ENCODE data around the gene DHX15. TPM values are rescaled to one million over a fixed set of nuclear protein-coding genes. Genes with fewer than 3 reads are reported as not detected.

Gene DHX15
- total RNA-seq, 4 donors from 2014 or later: 106 to 125 (median 119) TPM

DNA sequence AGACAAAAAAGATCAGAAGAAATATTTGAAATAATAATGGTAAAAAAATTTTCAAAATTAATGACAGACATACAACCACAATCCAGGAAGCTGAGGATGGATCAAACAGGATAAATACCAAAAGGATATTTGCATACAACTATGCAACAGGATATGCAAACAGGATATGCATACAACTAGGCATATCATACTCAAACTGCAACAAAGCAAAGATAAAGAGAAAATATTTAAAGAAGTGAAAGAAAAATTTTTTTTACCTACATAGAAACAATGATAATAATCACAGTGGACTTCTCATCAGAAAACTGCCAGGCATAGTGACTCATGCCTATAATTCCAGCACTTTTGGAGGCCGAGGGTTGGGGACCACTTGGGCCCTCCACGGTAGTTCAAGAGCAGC is 11.3 kb upstream of the DHX15 start:
- intact Hi-C loops (cut with DNase I; ENCODE audit: low total_unique reads): no loop called here
- TF ChIP-seq, protein P1, sequence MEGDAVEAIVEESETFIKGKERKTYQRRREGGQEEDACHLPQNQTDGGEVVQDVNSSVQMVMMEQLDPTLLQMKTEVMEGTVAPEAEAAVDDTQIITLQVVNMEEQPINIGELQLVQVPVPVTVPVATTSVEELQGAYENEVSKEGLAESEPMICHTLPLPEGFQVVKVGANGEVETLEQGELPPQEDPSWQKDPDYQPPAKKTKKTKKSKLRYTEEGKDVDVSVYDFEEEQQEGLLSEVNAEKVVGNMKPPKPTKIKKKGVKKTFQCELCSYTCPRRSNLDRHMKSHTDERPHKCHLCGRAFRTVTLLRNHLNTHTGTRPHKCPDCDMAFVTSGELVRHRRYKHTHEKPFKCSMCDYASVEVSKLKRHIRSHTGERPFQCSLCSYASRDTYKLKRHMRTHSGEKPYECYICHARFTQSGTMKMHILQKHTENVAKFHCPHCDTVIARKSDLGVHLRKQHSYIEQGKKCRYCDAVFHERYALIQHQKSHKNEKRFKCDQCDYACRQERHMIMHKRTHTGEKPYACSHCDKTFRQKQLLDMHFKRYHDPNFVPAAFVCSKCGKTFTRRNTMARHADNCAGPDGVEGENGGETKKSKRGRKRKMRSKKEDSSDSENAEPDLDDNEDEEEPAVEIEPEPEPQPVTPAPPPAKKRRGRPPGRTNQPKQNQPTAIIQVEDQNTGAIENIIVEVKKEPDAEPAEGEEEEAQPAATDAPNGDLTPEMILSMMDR (IDR thresholded peaks at IDR 0.05): no peak
- no peak for TF ChIP-seq POLR2A (IDR thresholded peaks at IDR 0.05)
- 81 to 95% methylated on average over 2 of the region's 2 CpGs for WGBS, 2 donors
- no peak for DNase-seq (ENCODE audit: low spot score in 2 of 2)
- H3K4me3 ChIP-seq (ENCODE audit: low read depth, poor library complexity, severe bottlenecking): no peak overlapping the region

DNA sequence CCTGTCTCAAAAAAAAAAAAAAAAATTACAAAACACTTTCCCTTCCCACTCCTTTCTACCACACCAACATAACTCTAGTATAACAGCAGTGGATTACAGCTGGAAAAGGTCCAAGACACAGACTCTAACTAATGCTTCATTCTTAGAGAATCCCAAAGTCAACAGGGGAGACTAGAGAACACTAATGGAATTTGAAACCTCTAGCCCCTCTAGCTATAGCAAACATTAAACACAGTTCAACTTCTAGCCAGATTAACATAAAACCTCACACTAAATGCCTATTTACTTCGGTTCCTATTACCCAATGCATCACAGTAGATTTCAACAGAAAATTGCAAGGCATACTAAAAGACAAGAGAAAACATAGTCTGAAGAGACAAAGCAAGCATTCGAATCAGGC is 10.5 kb upstream of the DHX15 start:
- no peak overlapping the region for H3K4me3 ChIP-seq (ENCODE audit: low read depth, poor library complexity, severe bottlenecking)
- intact Hi-C loops (cut with DNase I; ENCODE audit: low total_unique reads): no loop called here
- WGBS, 2 donors: 67 to 70% methylated on average over 2 of the region's 2 CpGs
- no peak for DNase-seq (ENCODE audit: low spot score in 2 of 2)
- TF ChIP-seq POLR2A (IDR thresholded peaks at IDR 0.05): no peak
- TF ChIP-seq, protein P1 (IDR thresholded peaks at IDR 0.05): no peak

DNA sequence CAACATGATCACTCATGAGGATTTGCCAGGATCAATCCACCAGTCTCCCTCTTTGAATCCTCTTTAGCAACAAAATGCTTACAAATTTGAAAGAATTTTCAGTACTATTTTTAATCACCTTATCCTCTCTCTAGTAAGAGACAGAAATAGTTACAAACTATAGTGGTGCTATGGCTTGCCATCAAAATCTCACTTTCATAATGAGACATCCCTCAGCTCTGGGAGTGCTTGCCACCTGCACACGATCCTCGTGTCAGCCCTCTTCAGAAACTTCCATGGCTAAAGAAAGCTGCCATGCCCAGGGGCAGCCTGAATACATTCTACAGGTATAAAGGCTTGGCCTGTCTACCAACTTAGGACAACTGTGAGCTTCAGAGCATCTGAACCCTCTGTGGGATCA is 5.1 kb upstream of the DHX15 start:
- no peak for TF ChIP-seq POLR2A (IDR thresholded peaks at IDR 0.05)
- TF ChIP-seq, protein P1 (IDR thresholded peaks at IDR 0.05): no peak
- H3K4me3 ChIP-seq (ENCODE audit: low read depth, poor library complexity, severe bottlenecking): no peak overlapping the region
- 85 to 89% methylated on average over 2 of the region's 2 CpGs for WGBS, 2 donors
- DNase-seq (ENCODE audit: low spot score in 2 of 2): no peak
- intact Hi-C loops (cut with DNase I; ENCODE audit: low total_unique reads): no loop called here

DNA sequence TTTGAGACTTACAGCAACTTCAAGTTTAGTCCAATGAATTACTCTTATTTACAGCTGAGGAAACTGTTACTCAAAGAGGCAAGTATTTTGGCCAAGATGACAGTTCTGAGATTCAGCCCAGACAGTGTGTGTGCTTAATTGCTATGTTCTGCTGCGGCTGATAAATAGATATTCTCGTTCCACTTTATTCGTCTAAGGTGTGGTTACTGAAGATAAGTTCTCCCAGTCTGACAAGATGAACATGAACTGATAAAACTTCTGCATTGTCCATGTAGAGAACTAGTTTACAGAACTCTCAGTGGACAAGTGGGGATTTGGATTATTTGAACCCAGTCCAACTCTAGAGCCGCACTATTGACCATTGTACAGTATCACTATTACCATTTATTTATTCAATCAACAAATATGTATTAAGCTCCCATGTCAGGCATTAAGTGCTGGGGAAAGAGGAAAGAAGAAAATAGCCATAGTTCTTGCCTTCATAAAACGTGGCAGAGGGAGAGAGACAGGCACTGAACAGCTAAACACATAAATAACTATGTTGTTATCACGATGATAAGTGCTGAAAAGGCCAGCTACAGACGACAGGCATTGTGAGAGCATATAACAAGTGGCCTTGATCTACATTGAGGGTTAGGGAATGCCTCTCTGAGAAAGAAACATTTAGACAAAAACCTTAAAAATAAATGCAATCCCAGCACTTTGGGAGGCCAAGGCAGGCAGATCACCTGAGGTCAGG is 4.0 kb upstream of the DHX15 start:
- intact Hi-C loops (cut with DNase I; ENCODE audit: low total_unique reads): no loop called here
- TF ChIP-seq, protein P1 (IDR thresholded peaks at IDR 0.05): no peak
- TF ChIP-seq POLR2A (IDR thresholded peaks at IDR 0.05): no peak
- no peak for DNase-seq (ENCODE audit: low spot score in 2 of 2)
- no peak overlapping the region for H3K4me3 ChIP-seq (ENCODE audit: low read depth, poor library complexity, severe bottlenecking)
- WGBS, 2 donors: 67 to 73% methylated on average over 7 of the region's 7 CpGs

DNA sequence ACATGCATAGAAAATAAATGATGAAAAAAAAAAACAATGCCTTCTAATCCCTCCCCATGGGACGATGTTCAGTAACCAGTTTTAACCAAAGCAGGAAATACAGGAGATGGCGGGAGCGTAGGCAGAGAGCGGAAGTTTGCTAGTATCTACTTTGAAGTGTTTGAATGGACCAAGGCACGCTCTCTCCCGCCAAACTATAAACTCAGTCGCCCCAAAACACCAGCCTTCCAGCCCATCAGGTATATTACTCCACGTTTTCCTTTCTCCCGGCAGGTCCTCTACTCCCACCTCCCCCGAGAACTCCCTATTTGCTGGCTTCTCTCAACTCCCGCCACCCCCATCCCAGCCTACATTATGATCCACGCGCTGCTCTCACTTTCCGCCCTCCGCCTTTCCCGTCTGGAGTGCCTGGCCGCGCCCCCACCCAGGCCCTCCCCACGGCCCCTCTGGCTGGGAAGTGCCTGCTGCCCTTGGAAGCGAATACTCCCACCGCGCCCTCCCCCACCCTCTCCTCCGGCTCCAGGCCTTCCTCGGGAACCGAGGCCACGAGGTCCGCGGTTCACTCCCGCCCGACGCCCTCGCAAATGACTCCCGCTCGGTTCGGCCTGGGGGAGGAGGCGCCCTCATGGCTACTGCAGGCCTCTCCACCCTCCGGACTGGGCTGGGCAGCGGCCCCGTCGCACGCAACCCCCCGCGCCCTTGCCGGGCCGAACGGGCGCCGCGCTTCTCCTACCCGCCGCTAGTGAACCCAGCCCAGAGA is 723 bp downstream of the DHX15 start:
- TF ChIP-seq POLR2A (IDR thresholded peaks at IDR 0.05): no peak
- TF ChIP-seq, protein P1 (IDR thresholded peaks at IDR 0.05): no peak
- 0% methylated on average over 30 to 40 of the region's 51 CpGs for WGBS, 2 donors
- H3K4me3 ChIP-seq (ENCODE audit: low read depth, poor library complexity, severe bottlenecking): peak overlapping the region; percentile 96
- intact Hi-C loops (cut with DNase I; ENCODE audit: low total_unique reads): no loop called here
- DNase-seq (ENCODE audit: low spot score in 2 of 2): peak; percentile 36 to 88
